K562 (cell line): Measurements from ENCODE around the gene TNFRSF18. TPM values are rescaled to one million over a fixed set of nuclear protein-coding genes. Genes with fewer than 3 reads are reported as not detected.
A peak's percentile ranks its signal among the peaks of the same experiment; 100 is the strongest.

Experiments used
- GATAD2A ChIP-seq: fragments of 450-650 bp; IDR thresholded peaks from 2 replicates; pipeline ENCODE4 v1.6.1; 2017
- HINFP ChIP-seq: fragments of 450-650 bp; conservative IDR thresholded peaks from 2 replicates; pipeline ENCODE4 v1.6.1; 2016; ENCODE audit warnings: missing genetic modification characterization, low read depth, mild to moderate bottlenecking, control low read depth, missing compliant biosample characterization
- SMAD1 ChIP-seq: fragments of 150-350 bp; IDR thresholded peaks from 2 replicates; pipeline ENCODE4 v1.6.1; 2014; ENCODE audit warnings: low read length, low read depth; ENCODE audit not compliant: partially characterized antibody
- STAG1 ChIP-seq: sonication (generic); formaldehyde crosslinking; IDR thresholded peaks from 2 replicates; pipeline ENCODE4 v1.5.0; 2020; ENCODE audit warnings: missing genetic modification reagents, borderline replicate concordance
- TCF7L2 ChIP-seq: fragments of 150-350 bp; IDR thresholded peaks from 2 replicates; pipeline ENCODE4 v1.6.1; 2016; ENCODE audit warnings: low read depth, mild to moderate bottlenecking, low read length, moderate library complexity
- VEZF1 ChIP-seq: fragments of 200-800 bp; sonication (Bioruptor generic); IDR thresholded peaks from 2 replicates; pipeline ENCODE4 v1.6.1; 2017; ENCODE audit warnings: missing genetic modification characterization, missing compliant biosample characterization
- ZBTB1 ChIP-seq: sonication (generic); formaldehyde crosslinking; IDR thresholded peaks from 2 replicates; pipeline ENCODE4 v1.8.1; 2023; ENCODE audit warnings: missing genetic modification reagents, low read depth, mild to moderate bottlenecking, borderline replicate concordance
- ZNF280A ChIP-seq: fragments of 450-650 bp; IDR thresholded peaks from 2 replicates; pipeline ENCODE4 v1.6.1; 2018; ENCODE audit warnings: mild to moderate bottlenecking, low read depth; ENCODE audit not compliant: partially characterized antibody
- ZNF589 ChIP-seq: fragments of 200-800 bp; sonication (Bioruptor generic); IDR thresholded peaks from 2 replicates; pipeline ENCODE4 v1.6.1; 2016; ENCODE audit warnings: low read depth, missing genetic modification characterization, missing compliant biosample characterization
- ZNF717 ChIP-seq: fragments of 250-450 bp; sonication (Bioruptor Pico); IDR thresholded peaks from 2 replicates; pipeline ENCODE4 v1.5.0; 2021
- polyA plus RNA-seq, 8 experiments: library from polyadenylated mRNA; depleted of rRNA in 4 of 8; stranded (reverse) in 5 of 8; unstranded in 3 of 8; fragments of >200 nt; fragmentation: Nextera tagmentation in 2 of 8; fragmentation: Illumina TruSeq in 1 of 8; extraction: Ambion mirVana in 2 of 8; extraction: Trizol in 1 of 8; gene quantifications; 2 replicates each; pipeline versions ENCODE4 v1.2.1 to v1.2.3, GENCODE V29; 2011 to 2014; ENCODE audit warnings: inconsistent platforms in 1 of 8, missing spikeins in 1 of 8
- total RNA-seq, 7 experiments: library from RNA; depleted of rRNA in 6 of 7; stranded (reverse); fragments of >200 nt in 6 of 7; fragmentation: Illumina TruSeq in 2 of 7; extraction: Trizol in 2 of 7; gene quantifications; 2 replicates each; pipeline versions ENCODE4 v1.2.1 to v1.2.3, GENCODE V29; 2011 to 2021; ENCODE audit warnings: low replicate concordance in 1 of 7
- TF ChIP-seq, protein P1 (sequence below): sonication (generic); formaldehyde crosslinking; IDR thresholded peaks from 2 replicates; pipeline ENCODE4 v1.8.1; 2023; ENCODE audit warnings: missing genetic modification reagents, mild to moderate bottlenecking, borderline replicate concordance
- TF ChIP-seq, protein P2 (sequence below): fragments of 250-450 bp; sonication (Bioruptor Pico); IDR thresholded peaks from 2 replicates; pipeline ENCODE4 v1.8.0; 2021; ENCODE audit warnings: moderate library complexity, mild to moderate bottlenecking, inconsistent platforms
- TF ChIP-seq, protein P3 (sequence below): fragments of 250-450 bp; sonication (Bioruptor Pico); IDR thresholded peaks from 2 replicates; pipeline ENCODE4 v1.5.0; 2021

Gene TNFRSF18
- total and polyA plus RNA-seq, 9 of the 15 experiments (the other 6 are each of a cell fraction or from before 2014, with no cell fraction given), result 0.24 to 0.27 TPM; not detected in 7

DNA sequence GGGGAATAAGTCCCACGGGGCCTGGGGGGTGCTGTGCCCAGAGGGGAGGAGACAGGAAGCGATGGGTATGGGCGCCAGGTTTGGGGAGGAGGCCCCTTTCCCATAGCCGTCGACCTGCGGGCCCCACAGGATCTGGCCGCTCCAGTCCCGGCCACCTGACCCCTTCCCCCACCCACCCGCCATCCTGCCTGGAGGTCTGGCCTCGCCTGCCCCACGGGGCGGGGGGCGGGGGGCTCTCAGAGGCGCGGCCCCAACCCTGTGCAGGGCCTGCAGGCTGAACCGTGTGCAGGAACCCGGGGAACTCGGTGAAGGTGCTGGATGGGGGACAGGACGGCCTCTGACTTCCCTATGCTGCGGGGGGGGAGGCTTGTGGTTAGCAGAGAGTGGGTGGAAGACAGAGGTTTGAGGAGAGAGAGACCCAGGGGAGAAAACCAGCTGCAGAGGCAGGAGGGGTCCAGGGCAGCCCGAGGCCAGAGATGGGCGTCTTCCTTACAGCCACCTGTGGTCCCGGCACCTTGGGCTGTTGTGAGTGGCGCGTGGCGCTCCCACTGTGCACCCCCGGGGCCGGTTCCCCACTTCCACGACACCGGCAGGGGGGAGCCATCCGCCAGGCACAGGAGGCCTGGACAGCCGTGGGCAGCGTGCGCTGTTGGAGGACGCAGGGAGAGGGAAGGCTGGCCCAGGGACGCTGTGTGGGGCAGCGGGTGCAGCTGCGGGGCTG, 2.5 kb upstream of the TNFRSF18 start (continued):
- TF ChIP-seq, protein P1, sequence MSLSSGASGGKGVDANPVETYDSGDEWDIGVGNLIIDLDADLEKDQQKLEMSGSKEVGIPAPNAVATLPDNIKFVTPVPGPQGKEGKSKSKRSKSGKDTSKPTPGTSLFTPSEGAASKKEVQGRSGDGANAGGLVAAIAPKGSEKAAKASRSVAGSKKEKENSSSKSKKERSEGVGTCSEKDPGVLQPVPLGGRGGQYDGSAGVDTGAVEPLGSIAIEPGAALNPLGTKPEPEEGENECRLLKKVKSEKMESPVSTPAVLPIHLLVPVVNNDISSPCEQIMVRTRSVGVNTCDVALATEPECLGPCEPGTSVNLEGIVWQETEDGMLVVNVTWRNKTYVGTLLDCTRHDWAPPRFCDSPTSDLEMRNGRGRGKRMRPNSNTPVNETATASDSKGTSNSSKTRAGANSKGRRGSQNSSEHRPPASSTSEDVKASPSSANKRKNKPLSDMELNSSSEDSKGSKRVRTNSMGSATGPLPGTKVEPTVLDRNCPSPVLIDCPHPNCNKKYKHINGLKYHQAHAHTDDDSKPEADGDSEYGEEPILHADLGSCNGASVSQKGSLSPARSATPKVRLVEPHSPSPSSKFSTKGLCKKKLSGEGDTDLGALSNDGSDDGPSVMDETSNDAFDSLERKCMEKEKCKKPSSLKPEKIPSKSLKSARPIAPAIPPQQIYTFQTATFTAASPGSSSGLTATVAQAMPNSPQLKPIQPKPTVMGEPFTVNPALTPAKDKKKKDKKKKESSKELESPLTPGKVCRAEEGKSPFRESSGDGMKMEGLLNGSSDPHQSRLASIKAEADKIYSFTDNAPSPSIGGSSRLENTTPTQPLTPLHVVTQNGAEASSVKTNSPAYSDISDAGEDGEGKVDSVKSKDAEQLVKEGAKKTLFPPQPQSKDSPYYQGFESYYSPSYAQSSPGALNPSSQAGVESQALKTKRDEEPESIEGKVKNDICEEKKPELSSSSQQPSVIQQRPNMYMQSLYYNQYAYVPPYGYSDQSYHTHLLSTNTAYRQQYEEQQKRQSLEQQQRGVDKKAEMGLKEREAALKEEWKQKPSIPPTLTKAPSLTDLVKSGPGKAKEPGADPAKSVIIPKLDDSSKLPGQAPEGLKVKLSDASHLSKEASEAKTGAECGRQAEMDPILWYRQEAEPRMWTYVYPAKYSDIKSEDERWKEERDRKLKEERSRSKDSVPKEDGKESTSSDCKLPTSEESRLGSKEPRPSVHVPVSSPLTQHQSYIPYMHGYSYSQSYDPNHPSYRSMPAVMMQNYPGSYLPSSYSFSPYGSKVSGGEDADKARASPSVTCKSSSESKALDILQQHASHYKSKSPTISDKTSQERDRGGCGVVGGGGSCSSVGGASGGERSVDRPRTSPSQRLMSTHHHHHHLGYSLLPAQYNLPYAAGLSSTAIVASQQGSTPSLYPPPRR, result 0 out of 2 replicates have a peak, but pooled peaks have one; percentile 58
- TF ChIP-seq ZNF589 (no peak), STAG1 (CRISPR knock-in tag) (no peak), GATAD2A (peak; percentile 33; the same call in 1 of the 2 replicates), VEZF1 (peak; percentile 86), SMAD1 (no peak), TCF7L2 (no peak), ZBTB1 (no peak), ZNF717 (CRISPR knock-in tag) (no peak), ZNF280A (no peak), HINFP (tag) (no peak)
- TF ChIP-seq, protein P2, sequence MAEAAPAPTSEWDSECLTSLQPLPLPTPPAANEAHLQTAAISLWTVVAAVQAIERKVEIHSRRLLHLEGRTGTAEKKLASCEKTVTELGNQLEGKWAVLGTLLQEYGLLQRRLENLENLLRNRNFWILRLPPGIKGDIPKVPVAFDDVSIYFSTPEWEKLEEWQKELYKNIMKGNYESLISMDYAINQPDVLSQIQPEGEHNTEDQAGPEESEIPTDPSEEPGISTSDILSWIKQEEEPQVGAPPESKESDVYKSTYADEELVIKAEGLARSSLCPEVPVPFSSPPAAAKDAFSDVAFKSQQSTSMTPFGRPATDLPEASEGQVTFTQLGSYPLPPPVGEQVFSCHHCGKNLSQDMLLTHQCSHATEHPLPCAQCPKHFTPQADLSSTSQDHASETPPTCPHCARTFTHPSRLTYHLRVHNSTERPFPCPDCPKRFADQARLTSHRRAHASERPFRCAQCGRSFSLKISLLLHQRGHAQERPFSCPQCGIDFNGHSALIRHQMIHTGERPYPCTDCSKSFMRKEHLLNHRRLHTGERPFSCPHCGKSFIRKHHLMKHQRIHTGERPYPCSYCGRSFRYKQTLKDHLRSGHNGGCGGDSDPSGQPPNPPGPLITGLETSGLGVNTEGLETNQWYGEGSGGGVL (CRISPR knock-in tag), result no peak
- TF ChIP-seq, protein P3, sequence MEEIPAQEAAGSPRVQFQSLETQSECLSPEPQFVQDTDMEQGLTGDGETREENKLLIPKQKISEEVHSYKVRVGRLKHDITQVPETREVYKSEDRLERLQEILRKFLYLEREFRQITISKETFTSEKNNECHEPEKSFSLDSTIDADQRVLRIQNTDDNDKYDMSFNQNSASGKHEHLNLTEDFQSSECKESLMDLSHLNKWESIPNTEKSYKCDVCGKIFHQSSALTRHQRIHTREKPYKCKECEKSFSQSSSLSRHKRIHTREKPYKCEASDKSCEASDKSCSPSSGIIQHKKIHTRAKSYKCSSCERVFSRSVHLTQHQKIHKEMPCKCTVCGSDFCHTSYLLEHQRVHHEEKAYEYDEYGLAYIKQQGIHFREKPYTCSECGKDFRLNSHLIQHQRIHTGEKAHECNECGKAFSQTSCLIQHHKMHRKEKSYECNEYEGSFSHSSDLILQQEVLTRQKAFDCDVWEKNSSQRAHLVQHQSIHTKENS (CRISPR knock-in tag), result no peak
